ENCODE results near the gene PACSIN3.
A peak's percentile ranks its signal among the peaks of the same experiment; 100 is the strongest.

The PACSIN3 gene

GRCh38 chr11:47152953-47153950 is 33.0 kb downstream of the PACSIN3 start:
- Mint-ChIP-seq H3K27ac (peak overlapping the region; percentile 16 to 33 (median 21)), H3K27me3 (ENCODE audit: low read depth) (no peaks in the 10 kb centered on the region), H3K9me3 (no peaks in the 10 kb centered on the region), H3K4me1 (peaks cover 50% of the 10 kb centered on the region), H3K36me3 (ENCODE audit: low read depth) (peaks cover 17% of the 10 kb centered on the region), H3K4me3 (peak overlapping the region in 1 of 3 experiments; percentile 1)
- TF ChIP-seq CTCF (IDR thresholded peaks at IDR 0.05; ENCODE audit: unreplicated experiment in 3 of 3), result peak; percentile 92 to 98 (median 96)

GRCh38 chr11:47152126-47152952 is 33.9 kb downstream of the PACSIN3 start:
- H3K27me3 Mint-ChIP-seq (ENCODE audit: low read depth), result no peaks in the 10 kb centered on the region
- peaks cover 59% of the 10 kb centered on the region for H3K4me1 Mint-ChIP-seq
- peaks cover 15% of the 10 kb centered on the region for H3K36me3 Mint-ChIP-seq (ENCODE audit: low read depth)
- H3K4me3 Mint-ChIP-seq, result no peak overlapping the region
- peak overlapping the region in 2 of 3 experiments; percentile 20 to 33 for H3K27ac Mint-ChIP-seq
- TF ChIP-seq CTCF (IDR thresholded peaks at IDR 0.05; ENCODE audit: unreplicated experiment in 3 of 3), result no peak
- H3K9me3 Mint-ChIP-seq, result no peaks in the 10 kb centered on the region

- H3K4me3 Mint-ChIP-seq, result no peak overlapping the region
- no peaks in the 10 kb centered on the region for H3K9me3 Mint-ChIP-seq
- H3K4me1 Mint-ChIP-seq, result peaks cover 61% of the 10 kb centered on the region
- no peaks in the 10 kb centered on the region for H3K27me3 Mint-ChIP-seq (ENCODE audit: low read depth)
- H3K27ac Mint-ChIP-seq, result peak overlapping the region in 2 of 3 experiments; percentile 29 to 58
- peaks cover 15% of the 10 kb centered on the region for H3K36me3 Mint-ChIP-seq (ENCODE audit: low read depth)
- no peak for TF ChIP-seq CTCF (IDR thresholded peaks at IDR 0.05; ENCODE audit: unreplicated experiment in 3 of 3)
Observed at GRCh38 chr11:47149782-47150181, 36.5 kb downstream of the PACSIN3 start.

GRCh38 chr11:47148903-47149531 is 37.2 kb downstream of the PACSIN3 start:
- Mint-ChIP-seq H3K36me3 (ENCODE audit: low read depth) (peaks cover 15% of the 10 kb centered on the region), H3K27me3 (ENCODE audit: low read depth) (no peaks in the 10 kb centered on the region), H3K9me3 (no peaks in the 10 kb centered on the region), H3K27ac (peak overlapping the region in 2 of 3 experiments; percentile 29 to 58), H3K4me3 (no peak overlapping the region), H3K4me1 (peaks cover 55% of the 10 kb centered on the region)
- no peak for TF ChIP-seq CTCF (IDR thresholded peaks at IDR 0.05; ENCODE audit: unreplicated experiment in 3 of 3)

- peaks cover 54% of the 10 kb centered on the region for H3K4me1 Mint-ChIP-seq
- no peaks in the 10 kb centered on the region for H3K9me3 Mint-ChIP-seq
- no peak overlapping the region for H3K4me3 Mint-ChIP-seq
- no peak for TF ChIP-seq CTCF (IDR thresholded peaks at IDR 0.05; ENCODE audit: unreplicated experiment in 3 of 3)
- H3K27me3 Mint-ChIP-seq (ENCODE audit: low read depth), result no peaks in the 10 kb centered on the region
- peaks cover 15% of the 10 kb centered on the region for H3K36me3 Mint-ChIP-seq (ENCODE audit: low read depth)
- peak overlapping the region in 2 of 3 experiments; percentile 11 to 58 for H3K27ac Mint-ChIP-seq
Observed at GRCh38 chr11:47148270-47148669, 38.0 kb downstream of the PACSIN3 start.

Measured in nephron (organoid).